Measurements from ENCODE around the gene GAP43.

The GAP43 gene

DNA sequence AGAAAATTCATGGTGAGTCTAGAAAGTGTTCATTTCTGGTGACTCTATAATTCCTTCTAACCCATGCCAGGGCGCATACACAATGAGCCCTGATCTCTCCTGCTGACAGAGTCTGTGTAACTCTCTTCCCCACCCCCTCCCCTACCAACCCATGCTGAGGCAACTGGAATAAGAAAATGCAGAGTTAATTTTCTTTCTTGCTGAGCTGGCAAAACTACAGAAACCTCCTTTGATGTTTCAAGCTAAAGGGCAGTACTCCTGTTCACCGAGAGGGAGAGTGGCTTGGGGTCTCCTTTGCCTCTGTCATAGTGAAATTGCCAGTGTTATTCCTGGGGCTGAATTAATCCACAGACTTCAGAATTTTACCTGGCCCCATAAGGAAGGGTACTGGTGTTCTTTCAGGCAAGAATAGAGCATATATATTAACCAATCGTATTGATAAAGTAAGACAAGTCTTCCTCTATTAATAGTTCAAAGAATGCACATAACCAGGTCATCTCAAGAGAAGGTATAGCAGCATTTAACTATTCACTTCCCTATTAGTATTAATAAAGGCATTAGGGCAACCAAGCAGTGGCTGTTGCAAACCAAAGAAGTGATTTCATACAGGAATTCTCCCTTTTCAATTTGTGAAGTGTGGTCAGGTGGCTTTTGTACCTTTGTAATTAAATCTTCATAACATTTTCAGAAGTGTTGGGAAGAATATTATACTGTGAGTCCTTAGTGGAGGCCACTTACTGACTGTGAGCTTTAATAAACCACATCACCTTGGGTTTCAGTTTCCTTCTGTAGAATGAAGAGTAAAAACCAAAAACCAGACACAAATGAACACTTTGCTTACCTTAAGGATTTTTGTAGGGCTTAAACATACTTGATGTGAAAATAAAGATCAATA is 4.1 kb downstream of the GAP43 start:
- no peak for DNase-seq

DNA sequence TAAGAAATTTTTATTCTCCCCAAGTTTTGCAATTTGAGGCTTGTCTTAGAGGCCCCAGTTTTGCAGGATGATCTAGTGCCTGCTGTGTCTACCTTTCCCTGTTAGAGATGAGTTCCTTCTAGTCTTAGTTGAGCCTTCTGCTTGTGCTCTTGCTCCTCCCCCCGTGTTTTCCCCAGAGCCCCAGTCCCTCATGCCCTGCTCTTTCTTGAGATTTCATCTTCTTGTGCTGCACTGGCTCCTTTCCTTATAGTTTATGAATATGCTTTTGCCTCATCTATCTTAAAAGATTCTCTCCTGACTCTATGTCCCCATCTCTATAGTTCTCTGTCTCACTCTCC is 4.7 kb downstream of the GAP43 start:
- no peak for DNase-seq

DNA sequence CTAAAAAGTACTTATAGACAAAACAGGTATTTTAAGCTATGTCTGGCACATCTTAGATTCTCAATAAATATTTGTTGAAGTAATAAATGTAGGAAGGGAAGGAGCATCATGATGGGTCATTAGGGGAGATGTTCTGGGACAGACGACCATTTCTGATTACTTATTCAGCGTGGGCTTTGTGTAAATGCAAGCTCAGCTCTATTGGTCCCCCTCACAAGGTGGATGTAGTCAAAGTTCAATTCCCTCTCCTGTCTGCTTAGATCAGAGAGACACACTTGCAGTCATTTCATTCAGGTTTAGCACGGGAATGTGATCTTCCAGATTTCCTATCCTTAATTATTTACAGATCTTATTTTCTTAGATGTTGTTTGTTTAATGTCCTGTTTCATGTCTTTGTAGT is 7.5 kb downstream of the GAP43 start:
- no peak for DNase-seq

DNA sequence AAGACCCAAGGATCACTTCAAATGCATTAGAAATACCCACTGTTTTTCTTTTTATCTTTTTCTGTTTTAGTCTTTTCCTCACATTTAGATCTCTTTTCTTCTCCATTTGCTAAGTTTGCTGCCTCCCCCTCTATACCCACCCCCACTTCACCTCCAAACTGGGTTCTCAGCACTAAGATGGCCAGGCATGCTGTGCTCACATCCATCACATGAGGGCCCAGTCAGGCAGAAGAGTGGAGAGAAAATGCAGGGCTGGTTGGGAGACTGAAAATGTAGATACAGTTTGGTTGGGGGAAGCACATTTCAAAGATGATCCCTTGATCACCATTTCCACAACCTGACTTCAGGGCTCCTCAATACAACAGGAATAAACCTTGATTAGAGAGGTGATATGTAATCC is 8.7 kb downstream of the GAP43 start:
- DNase-seq: no peak

DNA sequence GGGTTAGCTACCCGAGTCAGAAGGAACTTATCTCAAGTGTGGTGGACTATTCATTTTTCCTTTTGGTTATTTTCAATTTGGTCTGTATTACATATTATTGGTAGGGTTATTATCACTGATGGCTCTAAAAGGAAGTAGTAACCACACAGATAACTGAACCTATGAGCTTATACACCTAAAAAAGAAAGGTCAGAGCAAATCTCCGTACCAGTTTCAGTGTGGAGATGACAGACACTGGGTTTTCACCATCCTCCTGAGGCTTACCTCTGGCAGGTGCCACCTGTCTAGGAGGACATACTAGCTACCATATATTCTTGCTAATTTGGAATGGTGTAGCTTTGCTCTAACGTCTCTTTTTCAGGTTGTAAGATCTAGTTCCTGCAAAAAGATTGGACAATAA is 10.2 kb downstream of the GAP43 start:
- DNase-seq: no peak

DNA sequence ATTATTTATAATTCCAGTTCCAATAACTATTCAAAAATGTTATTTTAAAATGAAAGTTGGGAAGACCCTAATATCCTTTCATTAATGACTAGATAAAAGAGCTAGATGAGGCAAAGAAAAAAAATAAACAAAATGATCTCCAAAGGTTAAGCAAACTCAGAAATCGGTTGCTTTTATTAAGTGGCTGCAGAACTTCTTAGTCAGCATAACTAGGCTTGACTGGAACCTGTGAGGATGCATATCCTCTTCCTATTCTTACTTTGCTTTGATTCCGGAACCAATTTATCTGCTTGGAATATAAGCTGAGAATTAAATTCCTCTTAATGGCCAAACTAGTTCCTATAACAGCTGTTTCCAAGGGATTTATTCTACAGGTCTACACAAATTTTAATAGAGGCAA is 10.7 kb downstream of the GAP43 start:
- DNase-seq: no peak

DNA sequence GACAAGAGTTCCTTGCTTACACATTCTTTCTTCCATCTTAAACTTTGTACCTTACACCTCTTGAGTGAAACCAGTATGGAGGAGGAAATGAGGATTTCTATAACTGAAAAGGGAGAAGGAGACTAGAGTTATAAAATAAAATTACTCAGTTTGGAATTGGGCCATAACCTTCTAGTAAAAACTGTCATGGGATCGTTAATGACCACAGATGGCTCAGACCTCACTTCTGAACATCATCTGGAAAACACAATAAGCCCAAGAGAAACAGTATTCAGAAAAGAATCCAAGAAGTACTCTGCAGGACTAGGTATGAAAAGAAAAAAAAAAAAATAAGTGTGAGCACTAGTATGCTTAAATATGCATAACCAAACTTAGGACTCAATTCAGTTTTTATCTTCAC is 12.1 kb downstream of the GAP43 start:
- no peak for DNase-seq

DNA sequence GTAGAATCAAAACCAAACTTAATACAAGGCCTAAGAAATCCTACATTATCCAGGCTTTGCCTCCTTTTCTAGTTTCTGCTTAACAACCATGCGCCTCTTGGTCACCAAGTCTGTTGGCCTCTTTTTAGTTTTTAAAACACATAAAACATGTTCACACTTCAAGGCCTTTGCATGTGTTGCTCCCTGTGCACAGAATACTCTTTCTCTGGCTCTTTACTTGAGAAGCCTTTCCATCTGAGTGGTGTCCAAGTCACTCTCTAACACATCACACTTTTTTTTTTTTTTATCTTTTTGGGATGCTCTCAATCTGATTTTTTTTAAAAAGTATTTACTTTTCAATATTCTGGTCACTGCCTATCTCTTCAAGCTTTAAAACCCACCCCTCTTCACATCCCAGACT is 14.9 kb downstream of the GAP43 start:
- DNase-seq: no peak

DNA sequence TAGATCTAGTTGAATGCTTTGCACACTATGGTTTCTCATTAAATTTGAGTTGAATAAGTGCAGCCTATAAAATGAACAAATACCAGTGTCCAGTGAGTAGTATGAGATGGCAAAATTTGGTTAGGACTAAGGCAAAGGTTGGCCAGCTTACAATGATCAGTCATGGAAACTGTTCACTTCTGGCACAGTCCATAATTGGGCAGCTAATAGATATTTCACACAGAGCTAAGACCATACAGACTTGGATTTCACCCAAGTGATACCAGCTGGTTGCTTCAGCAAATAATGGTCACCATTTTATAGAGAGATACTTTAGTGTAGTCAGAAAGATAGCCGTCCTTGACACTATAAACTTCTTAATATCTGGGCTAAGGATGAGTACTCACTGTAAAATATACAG is 15.7 kb downstream of the GAP43 start:
- peak; percentile 29 for DNase-seq

DNA sequence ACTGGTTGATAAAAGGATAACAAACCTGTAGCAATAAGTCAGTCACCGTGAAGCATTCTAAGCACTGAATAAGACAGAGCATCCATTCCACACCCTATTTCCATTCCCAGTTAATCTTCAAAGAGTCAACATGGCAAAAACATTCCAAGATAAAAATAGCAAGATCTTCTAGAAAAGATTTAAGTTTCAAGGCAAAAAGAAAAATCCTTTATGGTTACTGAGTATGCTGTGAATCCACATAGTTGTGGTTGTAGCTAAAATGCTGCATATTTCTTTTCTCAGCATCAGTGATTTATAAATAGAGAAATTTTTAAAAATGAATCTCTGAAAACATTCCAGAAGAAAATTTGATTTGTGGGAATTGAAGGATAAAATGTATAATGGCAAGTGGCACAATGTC is 21.1 kb downstream of the GAP43 start:
- DNase-seq: no peak

DNA sequence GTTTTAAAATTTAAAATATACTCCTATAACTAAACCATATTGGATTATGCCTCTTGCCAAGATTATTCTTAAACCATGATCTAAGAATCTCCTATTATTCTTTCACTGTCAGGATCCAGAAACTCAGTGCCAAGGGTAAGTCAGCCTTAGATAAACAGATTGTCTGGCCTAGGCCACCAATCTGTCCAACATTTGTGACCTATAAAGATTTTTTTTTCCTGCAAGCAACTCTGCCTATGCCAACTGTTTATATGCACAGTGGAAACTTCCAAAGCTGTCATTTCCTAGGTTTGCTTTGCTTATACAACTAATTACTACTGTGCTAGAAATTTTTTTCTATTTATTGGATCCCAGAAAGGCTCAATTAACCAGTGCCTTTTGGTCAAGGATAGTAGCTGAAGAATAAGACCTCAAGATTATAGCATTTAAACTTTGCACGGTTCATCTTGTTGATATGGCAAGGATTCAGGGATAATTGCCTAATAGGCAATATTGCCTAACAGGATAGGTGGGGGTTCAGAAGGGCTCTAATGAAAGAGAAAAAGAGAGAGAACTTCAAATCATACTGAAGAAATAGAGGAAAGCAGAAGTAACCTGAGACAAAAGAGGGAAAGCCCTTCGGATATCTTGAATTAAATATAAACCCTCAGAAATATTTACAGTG is 22.8 kb downstream of the GAP43 start:
- no peak for DNase-seq

DNA sequence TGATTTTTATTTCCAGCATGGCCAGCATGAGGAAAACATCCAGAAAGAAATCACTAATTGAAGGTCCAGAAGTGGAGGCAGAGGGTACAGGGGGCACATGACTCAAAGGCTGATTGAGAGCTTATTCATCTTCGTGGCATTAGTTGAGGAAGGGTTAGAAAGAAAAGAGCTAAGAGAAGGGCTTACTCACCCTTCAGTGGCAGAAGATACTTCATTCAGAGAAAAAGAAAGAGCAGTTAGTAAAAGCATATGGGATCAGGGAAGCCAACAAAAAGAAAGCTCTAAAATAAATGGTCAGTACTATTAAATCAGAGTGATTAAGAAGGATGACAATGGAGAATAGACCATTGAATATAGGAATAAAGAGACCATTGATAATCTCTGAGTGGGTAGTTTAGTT is 25.2 kb downstream of the GAP43 start:
- DNase-seq: no peak

DNA sequence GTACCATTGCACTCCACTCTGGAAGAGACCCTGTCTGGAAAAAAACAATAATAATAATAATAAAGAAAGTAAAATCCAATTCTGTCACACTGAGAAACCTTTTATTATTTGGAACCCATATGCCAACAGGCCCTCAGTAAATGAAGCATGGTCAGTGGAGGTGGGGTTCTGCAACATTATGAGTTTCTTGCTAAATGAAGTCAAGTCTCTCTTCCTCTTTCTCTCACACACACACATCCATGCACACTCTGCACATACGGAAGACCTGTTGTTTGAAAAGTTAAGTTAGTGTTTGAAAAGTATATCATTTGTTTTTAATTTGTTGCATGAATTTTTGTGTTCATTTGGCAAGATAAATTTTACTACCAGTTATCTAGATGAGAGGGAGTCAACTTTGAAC is 27.8 kb downstream of the GAP43 start:
- no peak for DNase-seq

DNA sequence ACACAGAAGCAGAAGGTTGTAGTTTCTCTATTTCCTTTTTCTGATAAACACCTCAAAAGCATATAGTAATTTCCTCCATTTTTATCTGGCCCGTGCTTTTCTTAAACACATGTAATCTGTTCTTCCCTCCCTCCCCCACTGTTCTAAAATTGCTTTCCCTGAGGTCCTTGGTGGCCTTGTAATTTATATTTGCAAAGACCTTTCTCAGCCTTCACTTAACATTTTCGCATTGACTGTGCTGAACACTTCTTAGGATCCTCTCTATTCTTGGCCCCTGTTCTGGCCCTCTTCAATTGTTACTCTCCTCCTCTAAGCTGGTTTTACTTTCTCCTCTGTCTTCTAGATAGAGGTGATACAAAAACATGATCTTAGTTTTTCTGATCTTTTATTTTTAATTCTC is 28.3 kb downstream of the GAP43 start:
- no peak for DNase-seq

DNA sequence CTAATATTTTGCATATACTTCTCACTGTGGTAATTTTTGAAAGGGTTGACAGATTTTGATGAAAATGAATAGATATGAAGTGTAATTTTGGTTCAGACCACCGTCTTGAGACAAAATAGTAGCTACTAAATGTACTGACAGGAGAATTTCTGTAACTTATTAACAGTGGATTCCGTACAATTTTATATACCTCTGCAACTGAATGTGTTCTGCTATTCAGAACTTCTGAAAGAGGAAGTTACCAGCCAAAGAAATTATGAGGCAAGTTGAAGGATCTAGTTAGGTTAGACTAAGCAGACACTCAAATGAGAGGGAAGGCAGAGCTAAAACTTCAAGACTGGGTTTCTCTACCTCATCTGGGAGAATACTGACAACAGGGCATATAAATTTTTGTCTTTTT is 29.4 kb downstream of the GAP43 start:
- DNase-seq: no peak

DNA sequence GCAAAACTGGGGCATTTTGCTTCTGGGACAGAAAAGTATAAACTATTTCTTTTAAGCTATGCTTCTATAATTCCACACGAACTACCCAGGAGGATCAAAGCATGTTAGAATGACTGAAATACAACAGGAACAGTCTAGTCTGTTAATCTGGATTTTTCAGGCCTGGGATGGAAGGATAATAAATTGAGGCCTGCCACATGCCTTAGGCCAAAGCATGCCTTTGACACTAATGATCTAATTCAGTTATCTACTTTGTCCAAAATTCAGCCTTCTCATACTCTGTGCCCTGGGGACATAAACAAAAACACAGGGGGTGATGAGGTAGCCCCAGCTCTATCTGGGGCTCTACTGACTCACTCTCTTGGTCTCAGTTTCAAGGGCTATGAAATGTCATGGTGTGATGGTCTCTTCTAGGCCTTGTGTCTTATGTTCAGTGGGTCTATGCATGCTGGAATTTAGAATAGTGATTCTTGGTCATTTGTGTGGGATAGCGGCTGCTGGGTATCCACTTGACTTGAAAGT is 32.5 kb downstream of the GAP43 start:
- no peak for DNase-seq

DNA sequence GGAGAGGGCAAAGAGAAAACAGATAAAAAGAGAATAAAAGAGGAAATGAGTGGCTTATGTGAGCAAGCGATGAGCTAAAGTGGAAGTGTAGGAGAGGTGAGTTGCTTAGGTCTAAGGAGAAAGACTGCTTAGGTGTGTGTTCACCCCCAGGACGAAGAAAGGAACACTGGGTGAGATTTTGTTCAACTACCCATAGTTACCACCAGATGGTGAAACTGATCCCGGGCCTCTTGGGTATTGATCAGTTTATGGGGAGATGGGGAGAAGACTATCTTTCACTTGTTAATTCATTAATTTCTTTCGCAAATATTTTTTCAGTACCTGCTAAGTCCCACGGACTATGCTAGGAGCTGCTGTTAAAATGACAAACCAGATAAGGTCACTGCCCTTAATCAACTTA is 33.9 kb downstream of the GAP43 start:
- no peak for DNase-seq

DNA sequence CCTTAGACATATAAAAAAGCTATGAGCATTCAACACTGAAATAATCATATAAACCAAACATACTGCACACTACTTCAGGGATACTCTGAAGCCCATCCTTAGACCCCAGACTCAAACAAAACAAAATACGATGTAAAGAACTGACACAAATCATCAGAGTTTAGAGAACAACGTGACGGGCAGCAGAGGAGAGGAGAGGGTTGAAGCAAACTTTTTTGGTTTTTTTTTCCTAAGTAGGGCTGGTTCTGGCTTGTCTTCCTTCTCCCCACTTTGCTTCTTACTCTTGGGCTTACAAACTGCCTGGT is 34.7 kb downstream of the GAP43 start:
- no peak for DNase-seq

DNA sequence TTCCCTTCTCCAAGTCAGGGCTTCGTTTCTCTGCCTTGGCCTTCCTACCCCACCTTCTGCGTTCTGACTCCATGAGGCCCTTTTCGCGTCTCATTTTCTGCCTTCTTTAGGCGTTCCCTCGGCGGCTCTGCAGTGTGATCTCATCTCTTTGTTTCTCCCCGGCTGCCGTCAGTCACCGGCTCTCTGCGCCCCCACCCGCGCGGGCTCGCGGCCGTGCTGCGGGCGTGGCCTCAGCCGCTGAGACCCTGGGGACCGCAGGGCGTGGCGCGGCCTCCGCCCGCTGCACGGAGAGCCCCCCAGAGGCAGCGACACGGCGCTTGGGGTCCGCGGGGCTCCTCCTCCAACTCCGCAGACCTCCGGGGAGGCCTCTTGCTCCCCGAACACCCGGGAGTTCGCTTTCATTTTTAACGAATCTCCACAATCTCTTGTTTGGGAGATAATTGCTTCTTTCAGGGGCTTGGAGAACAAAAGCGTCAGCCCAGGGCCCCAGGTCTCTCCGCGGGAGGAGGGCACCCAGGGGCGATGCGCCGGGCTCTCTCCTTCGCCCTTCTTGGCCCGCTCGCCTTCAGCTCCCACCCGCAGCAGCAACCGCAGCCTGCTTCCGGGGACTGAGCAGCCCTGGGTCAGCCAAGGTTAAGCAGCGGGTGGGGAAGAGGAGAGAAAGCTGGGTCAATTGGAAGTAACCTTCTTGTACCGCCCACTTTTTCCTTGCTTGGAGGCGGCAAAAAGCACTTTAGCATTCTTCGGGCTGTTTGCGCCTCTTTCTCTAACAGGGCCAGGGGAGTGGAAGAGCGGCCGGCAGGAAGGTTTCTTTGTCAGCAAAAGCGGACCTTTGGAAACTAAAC is 35.2 kb downstream of the GAP43 start:
- DNase-seq: peak; percentile 93

DNA sequence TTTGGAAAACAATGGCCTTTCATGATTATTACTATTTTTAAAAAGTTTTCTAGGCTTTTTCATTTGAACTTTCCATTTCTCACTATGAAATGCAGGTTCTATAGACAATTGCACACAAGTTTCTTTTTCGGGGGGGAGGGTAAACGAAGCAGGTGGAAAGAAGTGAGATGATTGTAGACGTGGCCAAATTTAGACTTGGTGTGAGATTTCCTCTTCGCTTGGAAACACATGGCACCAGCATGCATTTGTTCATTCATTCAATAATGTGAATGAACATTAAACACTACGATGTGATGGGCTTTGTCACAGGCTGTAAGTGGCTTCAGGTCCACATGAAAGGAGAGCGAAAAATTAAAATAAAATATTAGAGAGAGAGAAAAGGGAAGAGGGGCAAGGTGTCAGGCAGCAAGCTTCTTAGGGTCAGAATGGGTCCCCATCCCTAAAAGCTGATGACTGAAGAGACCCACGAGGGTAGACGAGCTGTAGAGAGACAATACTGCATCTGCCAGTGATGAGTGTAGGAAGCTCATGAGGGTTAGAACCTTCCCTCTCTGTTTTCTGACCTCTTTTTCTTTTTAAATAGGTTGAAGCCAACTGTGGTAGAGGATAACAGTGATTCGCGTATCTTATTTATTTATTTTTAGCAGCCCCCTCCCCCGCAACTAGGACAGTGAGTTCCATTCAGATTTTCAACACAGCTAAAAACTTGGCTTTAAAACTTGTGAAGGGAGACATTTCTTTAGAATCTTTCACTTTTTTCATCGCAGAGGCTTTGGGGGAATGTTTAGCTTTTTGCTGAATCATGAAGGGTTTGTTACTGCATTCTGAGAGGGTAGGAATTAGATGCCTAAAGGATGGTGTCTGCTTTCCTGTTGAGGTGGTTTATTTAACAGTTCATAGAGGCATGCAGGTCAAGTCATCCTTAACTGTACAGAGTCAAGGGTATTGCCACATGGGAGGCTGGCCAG is 36.2 kb downstream of the GAP43 start:
- no peak for DNase-seq

DNA sequence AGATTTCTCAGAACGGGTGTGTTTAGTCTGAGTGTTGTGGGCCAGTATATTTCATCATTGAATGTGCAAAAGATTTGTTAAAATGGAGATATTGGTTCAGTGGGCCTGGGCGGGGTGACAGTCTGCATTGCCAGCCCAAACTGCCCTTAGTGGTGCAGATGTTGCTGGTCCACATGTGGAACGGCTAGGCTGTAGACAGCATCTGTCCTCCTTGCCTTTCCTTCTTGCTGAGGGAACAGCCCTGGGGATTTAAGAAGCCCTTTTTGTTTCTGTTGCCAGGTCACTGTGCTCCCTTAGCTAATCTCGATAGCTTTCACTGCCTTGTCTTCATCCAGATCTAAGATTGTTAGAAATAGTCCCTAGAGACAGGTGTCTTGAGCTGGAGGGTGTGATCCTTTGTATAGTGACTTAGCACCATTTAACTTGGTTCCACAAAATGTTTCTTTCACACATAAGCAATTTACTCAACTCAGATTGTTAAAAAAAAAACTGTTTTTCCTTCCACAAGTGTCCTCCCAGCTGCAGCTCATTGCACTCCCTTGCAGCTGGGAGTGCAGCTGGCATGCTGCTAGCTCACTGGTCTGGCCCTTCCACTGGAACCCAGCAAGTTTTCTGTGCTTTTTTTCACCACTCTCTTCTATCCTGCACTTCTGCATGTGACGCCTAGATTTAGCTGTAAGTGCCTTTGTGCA is 37.5 kb downstream of the GAP43 start:
- DNase-seq: no peak

DNA sequence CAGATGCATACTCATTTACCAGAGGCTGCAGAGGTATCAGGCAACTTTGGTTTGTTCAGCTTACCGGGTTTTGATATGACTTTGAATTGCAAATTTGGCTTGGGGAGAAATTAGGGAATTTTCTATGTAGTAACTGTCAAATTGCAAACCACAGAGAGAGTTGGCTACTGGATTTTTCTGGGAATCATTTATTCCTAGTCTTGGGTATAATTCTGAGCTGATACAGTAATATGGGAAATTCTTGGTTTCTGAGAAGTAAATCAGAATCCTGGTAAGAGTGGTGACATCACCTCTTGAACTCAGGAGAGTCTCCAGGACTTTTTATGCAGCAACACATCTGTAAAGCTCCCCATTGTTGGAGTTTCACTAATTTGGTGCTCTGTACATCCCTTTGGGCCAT is 39.0 kb downstream of the GAP43 start:
- no peak for DNase-seq
